Effector CD4-positive, alpha-beta T cell (primary cell): ENCODE data around the gene MBTD1.

Experiments
- DNase-seq: peaks from one replicate; pipeline ENCODE4 v3.0.0-alpha.2; 2020

MBTD1 gene

DNA sequence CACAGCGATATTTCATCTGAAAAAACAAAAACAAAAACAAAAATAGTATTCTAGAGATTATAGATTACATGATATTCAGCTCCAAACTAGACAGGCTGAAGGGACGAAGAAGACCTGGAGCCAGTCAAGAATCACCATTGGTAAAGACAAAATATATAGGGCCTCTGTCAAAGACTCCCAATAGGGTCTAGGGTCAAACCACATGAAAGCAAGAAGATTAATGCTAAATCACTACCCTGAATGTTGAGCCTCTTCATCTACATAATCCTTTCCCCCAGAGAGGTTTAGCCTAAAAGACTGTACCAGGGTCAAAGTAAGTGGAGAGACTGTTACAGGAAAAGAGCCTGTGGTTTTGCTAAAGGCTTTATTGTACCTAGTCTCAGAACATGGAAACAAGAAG lies 117.3 kb downstream of the MBTD1 start:
- no peak for DNase-seq

DNA sequence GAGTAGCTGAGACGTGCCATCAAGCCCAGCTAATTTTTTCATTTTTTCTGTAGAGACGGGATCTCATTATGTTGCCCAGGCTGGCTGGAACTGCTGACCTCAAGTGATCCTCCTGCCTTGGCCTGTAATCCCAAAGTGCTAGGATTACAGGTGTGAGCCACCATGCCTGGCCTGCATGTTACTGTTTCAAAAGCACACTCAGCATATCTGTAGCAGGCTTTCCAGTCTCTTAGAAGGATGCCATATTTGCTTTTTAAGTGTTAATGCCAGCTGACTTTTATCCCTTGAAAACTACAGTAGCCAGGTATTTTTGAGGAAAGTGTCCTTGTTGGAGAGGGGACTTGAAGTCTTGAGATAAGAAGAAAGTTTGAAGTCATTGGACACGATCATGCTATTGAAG lies 123.9 kb downstream of the MBTD1 start:
- no peak for DNase-seq

DNA sequence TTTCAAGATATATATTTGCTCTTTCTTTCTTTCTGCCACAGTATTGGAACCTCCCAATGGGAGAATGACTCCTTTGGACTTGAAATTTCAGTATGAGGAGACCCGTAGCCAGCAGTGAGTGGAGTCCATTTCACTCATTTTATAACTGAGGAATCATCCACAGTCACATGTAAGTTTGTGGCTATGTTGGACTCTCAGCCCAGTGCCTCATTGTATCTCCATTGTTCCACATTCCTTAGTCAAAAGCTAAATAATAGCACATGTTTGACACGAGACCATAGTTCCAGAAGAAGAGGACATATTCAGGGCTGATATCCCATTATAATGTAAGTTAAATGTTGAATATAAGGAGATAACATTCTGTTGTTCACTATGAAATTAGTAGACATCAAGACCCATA lies 126.5 kb downstream of the MBTD1 start:
- DNase-seq = no peak

DNA sequence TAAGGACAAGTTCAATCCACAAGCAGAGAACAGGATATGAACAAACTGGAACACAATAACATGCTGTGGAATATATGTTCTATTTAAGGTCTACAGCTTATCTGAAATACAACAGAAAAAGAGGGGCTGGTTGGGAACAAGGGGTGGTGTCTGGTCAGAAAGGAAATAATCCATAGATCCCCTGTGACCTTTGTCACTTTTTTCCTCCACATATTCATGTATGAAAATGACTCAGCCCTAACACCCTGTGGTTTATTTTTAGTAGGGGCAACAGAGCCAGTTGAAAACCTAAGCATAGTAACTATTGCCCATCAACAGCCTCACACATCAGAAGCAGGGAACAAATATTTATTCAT lies 126.9 kb downstream of the MBTD1 start:
- no peak for DNase-seq

DNA sequence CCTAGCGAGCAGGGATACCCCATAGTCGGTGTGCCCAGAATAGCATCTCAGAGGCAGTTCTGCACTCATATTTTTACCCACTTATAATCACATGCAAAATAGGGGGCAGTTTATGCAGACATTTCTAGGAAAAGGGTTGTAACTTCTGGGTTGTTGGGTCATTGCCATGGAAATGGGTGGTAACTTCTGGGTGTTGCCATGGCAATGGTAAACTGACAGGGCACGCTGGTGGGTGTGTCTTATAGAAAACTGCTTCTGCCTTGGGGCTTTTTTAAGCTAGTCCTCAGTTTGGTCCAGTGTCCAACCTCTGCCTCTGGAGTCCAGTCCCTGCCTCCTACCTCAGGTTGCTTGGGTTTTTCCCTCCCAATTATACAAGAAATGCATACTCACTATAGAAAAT lies 131.8 kb downstream of the MBTD1 start:
- DNase-seq = no peak
